HL-60/S4 treated with retinoic acid at 250 ng/mL for 4 days and 3 days (cell line): ENCODE results near the gene PADI2.

Experiments used
- in situ Hi-C: fragments of 300-500 bp; cut with MboI; formaldehyde crosslinking; loops from 2 replicates; pipeline ENCODE4 v1.7.0; 2022; ENCODE audit warnings: low sequenced_read_pairs

Gene PADI2

DNA sequence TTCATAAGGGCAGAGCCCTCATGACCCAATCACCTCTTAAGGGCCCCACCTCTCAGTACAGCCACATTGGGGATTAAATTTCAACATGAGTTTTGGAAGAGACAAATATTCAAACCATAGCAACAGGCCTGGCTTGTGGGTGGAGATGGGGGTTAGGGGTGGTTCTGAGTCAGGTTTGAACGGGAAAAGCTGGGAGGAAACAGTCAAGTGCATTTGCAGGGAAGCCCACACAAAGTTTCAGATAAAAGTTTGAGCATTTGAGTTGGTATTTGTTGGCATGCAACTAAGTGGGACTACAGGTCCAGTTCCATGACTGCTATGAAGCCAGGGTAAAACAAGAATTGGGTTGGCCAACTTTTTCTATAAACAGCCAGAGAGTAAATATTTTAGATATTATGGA, 21.0 kb upstream of the PADI2 start:
- in situ Hi-C loops = no loop called here

GRCh38 chr1:17139637-17140036, 20.4 kb upstream of the PADI2 start:
- in situ Hi-C loops = no loop called here

DNA sequence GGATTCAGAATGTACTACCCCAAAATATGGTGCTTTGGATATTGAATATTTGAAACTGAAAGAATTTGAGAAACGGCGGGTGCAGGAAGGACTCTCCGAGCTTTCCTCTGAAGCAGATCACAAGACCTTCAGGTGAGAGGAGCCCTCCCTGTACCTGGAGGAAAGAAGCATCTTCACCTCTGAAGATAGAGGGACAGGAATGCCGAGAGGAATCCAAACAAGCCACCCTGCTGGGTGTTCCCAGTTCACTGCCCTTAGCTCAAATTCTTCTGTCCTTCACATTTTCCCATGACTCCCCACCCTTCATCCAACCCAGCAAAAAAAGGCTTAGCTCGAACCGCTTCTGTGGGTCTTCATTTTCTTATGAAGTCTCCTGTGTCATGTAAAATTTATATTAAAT, 18.2 kb upstream of the PADI2 start:
- in situ Hi-C loops = no loop called here

DNA sequence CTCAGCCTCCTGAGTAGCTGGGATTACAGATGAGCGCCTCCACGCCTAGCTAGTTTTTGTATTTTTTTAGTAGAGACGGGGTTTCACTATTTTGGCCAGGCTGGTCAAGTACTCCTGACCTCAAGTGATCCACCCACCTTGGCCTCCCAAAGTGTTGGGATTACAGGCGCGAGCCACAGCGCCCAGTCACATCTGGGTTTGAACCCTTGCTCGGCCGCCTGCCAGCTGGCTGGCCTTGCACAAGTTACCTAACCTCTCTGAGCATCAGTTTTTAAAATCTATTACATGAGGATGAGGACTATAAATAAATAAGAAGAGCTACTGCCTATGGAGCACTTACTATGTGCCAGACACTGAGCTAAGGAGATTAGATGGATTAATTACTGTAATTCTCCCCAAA, 17.7 kb upstream of the PADI2 start:
- in situ Hi-C loops = no loop called here

DNA sequence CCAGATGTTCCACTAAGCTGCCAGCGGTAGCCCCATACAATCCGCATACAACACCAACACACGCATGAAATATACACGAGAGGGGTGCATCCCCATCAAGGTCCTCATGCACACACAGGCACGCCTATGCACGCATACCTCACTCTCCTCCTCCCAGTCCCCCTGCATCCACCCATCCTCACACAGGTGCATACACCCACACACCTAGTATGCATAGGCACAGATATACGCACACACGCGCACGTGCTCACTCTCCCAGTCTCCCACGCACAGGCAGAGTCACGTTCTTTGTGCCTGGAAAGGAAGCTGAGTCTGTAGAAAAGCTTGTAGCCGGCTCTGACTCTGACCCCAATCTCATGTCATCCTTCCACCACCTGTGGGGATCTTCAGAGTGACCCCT, 16.9 kb upstream of the PADI2 start:
- in situ Hi-C loops = no loop called here

GRCh38 chr1:17135530-17135929, 16.3 kb upstream of the PADI2 start:
- in situ Hi-C loops = no loop called here

- in situ Hi-C loops = loop anchor here (5.0 kb wide), 1 partner anchor 98 kb away; no protein-coding TSS in a partner anchor
Measured at GRCh38 chr1:17134724-17135123, 15.5 kb upstream of the PADI2 start.

DNA sequence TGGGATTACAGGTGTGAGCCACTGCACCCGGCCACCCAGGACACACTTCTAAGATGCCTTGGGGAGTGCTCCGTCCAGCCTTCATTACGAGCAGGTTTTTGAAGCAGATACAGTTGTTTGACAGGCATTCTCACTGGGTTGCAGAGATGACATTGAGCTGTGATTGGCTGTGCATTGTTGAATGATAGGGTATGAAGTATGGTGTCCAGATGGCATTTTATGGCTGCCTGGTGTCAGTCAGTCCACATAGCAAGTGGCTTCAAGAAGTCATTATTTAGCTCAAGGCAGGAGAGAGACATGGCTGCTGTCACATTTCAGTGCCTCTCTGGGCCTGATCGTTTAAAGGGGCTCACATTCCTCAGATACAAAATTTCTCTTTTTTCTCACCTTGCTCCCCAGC, 14.8 kb upstream of the PADI2 start:
- in situ Hi-C loops = loop anchor here (5.0 kb wide), 1 partner anchor 98 kb away; no protein-coding TSS in a partner anchor

DNA sequence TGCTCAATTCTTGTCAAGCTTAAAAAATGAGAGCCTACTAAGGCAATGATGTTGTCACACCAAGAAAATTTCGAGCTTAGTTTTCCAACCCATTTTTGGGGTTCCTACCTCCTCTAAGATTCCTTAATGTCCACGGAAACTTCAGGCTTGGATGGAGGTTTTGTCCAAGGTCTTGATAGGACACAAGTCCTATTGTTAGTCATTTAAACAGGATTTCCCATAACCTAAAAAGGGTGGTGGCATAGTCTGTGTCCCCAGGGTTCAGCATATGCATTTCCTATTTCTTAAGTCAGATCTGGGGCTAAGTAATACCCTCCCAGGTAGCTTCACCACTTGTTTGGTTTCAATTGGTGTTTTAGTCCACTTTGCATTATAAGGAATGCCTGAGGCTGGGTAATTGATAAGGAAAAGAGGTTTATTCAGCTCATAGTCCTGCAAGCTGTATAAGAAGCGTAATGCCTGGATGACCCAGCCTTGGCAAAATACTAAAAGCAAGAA, 10.9 kb upstream of the PADI2 start:
- in situ Hi-C loops = loop anchor here (5.0 kb wide), 1 partner anchor 102 kb away; no protein-coding TSS in a partner anchor

GRCh38 chr1:17128361-17128760, 9.1 kb upstream of the PADI2 start:
- in situ Hi-C loops = no loop called here

- in situ Hi-C loops = no loop called here
Measured at GRCh38 chr1:17125756-17126237, 6.5 kb upstream of the PADI2 start.

DNA sequence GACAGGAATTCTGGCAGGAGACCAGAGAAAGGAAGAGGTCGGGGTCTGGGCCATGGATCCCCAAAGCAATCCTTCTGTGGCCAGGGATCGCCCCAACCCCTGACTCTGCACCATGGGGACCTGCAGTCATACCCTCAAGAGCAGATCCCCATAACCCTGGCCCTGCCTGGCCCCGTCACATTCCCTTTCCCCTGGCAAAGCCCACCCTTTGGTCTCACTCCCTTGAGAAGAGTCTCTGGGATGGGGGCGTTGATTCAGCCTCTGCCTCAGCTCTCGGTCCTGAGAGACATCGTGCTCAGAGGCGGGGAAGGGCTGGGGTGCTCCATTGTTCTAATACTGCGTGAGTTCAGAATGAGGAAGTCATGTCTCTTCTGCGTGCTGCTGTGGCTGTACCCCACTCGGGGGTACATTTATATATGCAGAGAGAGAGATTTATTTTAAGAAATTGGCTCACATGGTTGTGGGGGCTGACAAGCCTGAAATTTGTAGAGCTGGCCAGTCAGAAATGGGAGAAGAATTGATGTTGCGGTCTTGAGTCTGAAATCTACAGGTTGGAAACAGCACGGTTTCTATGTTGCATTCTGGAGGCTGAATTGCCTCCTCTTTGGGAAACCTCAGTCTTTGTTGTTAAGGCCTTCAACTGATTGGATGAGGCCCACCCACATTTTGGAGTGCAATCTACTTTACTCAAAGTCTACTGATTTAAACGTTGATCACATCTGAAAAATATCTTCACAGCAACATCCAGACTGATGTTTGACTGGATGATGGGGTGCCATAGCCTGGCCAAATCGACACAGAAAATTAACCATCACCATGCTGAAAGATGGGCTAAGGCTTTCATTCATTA, 4.2 kb upstream of the PADI2 start:
- in situ Hi-C loops = loop anchor here (5.0 kb wide), 1 partner anchor 56 kb away; no protein-coding TSS in a partner anchor

- in situ Hi-C loops = loop anchor here (5.0 kb wide), 1 partner anchor 55 kb away; no protein-coding TSS in a partner anchor
Measured at GRCh38 chr1:17122521-17123164, 3.4 kb upstream of the PADI2 start.

DNA sequence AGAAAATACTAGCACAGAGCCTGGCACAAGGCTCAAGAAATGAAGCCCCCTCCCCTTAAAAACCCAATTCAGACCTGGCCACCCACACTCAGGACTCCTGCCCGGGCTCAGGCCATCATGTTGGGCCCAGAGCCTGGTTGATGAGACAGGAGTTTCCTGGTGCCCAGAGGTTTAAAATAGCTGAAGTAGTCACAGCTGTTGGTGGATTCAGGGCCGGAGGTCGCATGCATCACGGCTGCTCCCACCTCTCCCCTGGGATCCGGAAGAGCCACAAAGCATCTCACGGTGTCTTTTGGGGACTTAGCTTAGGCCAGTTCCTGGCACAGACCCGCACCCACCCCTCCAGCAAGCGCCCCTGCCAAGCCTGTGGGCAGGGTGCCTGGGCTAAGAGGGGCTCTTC, 2.6 kb upstream of the PADI2 start:
- in situ Hi-C loops = loop anchor here (5.0 kb wide), 1 partner anchor 55 kb away; no protein-coding TSS in a partner anchor

DNA sequence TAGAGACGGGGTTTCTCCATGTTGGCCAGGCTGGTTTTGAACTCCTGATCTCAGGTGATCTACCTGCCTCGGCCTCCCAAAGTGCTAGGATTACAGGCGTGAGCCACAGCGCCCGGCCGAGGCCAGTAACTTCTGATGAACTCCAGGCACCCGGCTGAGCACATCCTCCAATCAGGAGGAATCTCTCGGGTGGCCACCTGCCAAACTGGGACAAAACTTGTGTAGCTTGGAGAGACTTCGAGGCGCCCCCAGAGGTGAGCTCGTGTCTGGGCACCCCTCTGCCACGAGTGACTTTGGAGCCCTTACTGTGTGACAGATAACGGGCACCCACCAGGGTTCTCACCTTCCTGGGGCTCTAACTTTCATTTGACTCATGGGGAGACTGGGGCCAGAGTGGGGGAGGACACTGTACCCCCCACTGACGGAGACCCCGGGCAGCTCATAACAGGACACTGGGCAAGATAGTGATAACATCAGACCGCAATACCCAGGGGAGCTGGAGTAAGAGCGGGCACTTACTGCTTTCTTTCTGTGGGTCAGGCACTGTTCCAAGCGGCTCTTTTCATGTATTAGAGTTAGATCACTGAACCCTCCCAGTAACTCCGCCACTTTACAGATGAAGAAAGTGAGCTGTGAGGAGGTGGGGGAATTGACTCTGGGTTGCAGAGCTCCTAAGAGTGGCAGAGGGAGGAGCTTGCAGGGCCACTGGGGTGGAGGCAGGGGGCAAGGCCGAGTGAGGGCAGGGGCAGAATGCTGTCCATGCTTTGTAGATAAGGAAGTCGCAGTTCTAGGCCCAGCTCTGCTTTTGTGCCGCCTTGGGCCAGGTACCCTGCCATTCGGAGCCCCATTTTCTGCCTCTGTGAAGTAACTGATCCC, 1.9 kb upstream of the PADI2 start:
- in situ Hi-C loops = loop anchor here (5.0 kb wide), 1 partner anchor 54 kb away; no protein-coding TSS in a partner anchor

DNA sequence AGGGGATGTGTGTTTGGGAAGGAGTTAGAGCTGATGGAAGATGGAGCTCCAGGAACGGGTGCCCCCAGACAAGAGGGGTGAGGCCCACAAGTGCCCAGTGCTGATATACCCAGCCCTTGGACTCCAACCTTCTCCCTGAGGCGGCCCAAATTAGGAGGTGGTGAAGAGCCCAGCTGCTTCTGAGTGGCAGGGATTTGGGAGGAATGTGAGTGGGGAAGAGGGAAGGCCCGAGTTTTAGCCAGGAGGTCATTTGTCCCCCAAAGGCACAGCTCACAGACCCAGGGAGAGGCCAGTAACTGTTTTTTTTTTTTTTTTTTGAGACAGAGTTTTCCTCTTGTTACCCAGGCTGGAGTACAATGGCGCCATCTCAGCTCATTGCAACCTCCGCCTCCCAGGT, 1.2 kb upstream of the PADI2 start:
- in situ Hi-C loops = loop anchor here (5.0 kb wide), 1 partner anchor 53 kb away; no protein-coding TSS in a partner anchor

GRCh38 chr1:17119773-17120480, 676 bp upstream of the PADI2 start:
- in situ Hi-C loops = loop anchor here (5.0 kb wide), 1 partner anchor 53 kb away; no protein-coding TSS in a partner anchor

DNA sequence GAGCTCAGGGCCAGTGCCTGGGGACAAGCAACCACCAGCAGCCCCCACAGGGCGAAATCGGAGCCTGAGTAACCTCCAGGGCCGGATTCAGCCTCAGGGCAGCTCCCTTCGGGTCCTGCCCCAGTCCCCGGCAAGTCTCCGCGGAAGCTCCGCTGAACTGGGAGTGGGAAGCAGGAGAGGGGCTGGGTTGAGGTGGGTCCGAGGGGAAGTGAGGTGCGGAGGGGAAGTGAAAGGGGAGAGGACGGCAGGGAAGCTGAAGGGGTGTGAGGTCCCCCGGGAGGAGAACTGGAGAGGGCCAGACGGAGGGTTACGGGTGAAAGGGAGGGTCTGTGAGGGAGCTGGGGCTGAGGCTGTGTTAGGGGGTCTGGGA, 560 bp downstream of the PADI2 start:
- in situ Hi-C loops = no loop called here

DNA sequence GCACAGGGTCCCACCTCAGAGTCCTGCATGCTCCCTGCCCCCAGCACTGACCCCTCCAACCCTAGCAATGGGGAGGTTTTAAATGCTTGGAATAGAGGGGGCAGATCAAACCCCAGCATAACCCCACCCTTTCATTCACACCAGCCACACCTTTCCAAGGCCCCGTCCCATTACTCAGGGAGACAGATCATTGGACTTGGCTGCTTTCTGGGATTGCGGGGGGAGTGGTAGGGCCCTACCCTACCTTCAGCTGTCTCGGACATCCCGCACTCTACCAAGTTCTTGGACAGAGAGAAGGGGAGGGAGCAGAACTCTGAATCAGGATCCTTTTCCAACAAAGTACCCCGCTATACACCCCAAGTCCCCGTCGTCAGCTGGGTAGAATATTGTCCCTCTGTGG, 983 bp downstream of the PADI2 start:
- in situ Hi-C loops = no loop called here
